CD4-positive, CD25-positive, alpha-beta regulatory T cell (primary cell): ENCODE results near the gene BRK1. TPM values are rescaled to one million over a fixed set of nuclear protein-coding genes. Genes with fewer than 3 reads are reported as not detected.
"Not testable (repeated sequence)": the region's sequence is repeated elsewhere in the genome, so short reads cannot be mapped to it uniquely, and the experiment has no call there.

ENCODE experiments used
- ATAC-seq, 2 donors: fragments of 150-1000 bp; cut with Tn5 transposase; one replicate each; pipeline ENCODE4 v1.10.0; 2021; ENCODE audit warnings: low read depth in 2 of 2, moderate number of reproducible peaks in 2 of 2, moderate library complexity in 1 of 2
- DNase-seq, 3 donors: peaks; one replicate each; pipeline versions ENCODE4 v3.0.0 to v3.0.0-alpha.2; 2012 to 2022; ENCODE audit warnings: mixed read lengths in 1 of 3
- H3K27ac ChIP-seq: one replicate; pipeline ENCODE4 v1.7.0; 2013; ENCODE audit warnings: mild to moderate bottlenecking, low read length; ENCODE audit not compliant: insufficient read depth, poor library complexity, severe bottlenecking
- H3K27me3 ChIP-seq: one replicate; pipeline ENCODE4 v1.7.0; 2013; ENCODE audit warnings: low read length; ENCODE audit not compliant: control insufficient read depth, insufficient read depth
- H3K36me3 ChIP-seq: one replicate; pipeline ENCODE4 v1.7.0; 2013; ENCODE audit warnings: mild to moderate bottlenecking, low read length, moderate library complexity; ENCODE audit not compliant: control insufficient read depth, insufficient read depth
- H3K4me1 ChIP-seq: 2 replicates; pipeline ENCODE4 v1.7.0; 2013; ENCODE audit warnings: mild to moderate bottlenecking, low read length; ENCODE audit not compliant: insufficient read depth, control insufficient read depth, poor library complexity, severe bottlenecking
- H3K4me3 ChIP-seq: one replicate; pipeline ENCODE4 v1.7.0; 2013; ENCODE audit warnings: low read depth, mild to moderate bottlenecking, low read length, moderate library complexity
- H3K9me3 ChIP-seq, 2 experiments: 1 replicate in 1 of 2; 2 replicates in 1 of 2; pipeline ENCODE4 v1.7.0; 2013; ENCODE audit warnings: low read length in 2 of 2, mild to moderate bottlenecking in 1 of 2, moderate library complexity in 1 of 2; ENCODE audit not compliant: control insufficient read depth in 2 of 2
- H3K27ac Mint-ChIP-seq, 3 donors: one replicate each; pipeline ENCODE4 v1.8.0; 2020 to 2022; ENCODE audit warnings: mild to moderate bottlenecking in 3 of 3, mixed read lengths in 3 of 3, moderate library complexity in 2 of 3
- H3K27me3 Mint-ChIP-seq: one replicate; pipeline ENCODE4 v1.8.0; 2022; ENCODE audit warnings: mild to moderate bottlenecking, mixed read lengths
- H3K36me3 Mint-ChIP-seq: one replicate; pipeline ENCODE4 v1.8.0; 2020; ENCODE audit warnings: mixed read lengths
- H3K4me1 Mint-ChIP-seq, 4 donors: one replicate each; pipeline ENCODE4 v1.8.0; 2020 to 2022; ENCODE audit warnings: mixed read lengths in 4 of 4, mild to moderate bottlenecking in 1 of 4
- H3K4me3 Mint-ChIP-seq, 4 donors: one replicate each; pipeline ENCODE4 v1.8.0; 2020 to 2022; ENCODE audit warnings: mild to moderate bottlenecking in 4 of 4, mixed read lengths in 4 of 4, moderate library complexity in 3 of 4
- H3K9me3 Mint-ChIP-seq, 7 donors: one replicate each; pipeline ENCODE4 v1.8.0; 2020 to 2022; ENCODE audit warnings: mixed read lengths in 7 of 7, mild to moderate bottlenecking in 3 of 7, moderate library complexity in 2 of 7
- polyA plus RNA-seq, 4 donors: library from polyadenylated mRNA; unstranded; fragments of 300-500 nt; fragmentation: Illumina TruSeq; gene quantifications; one replicate each; pipeline ENCODE4 v1.2.3, GENCODE V29; 2021
- total RNA-seq: library from RNA; stranded (reverse); gene quantifications from one replicate; pipeline ENCODE4 v1.2.3, GENCODE V29; 2022

Gene BRK1
- total and polyA plus RNA-seq, 5 donors from 2014 or later, result 61.9 to 275 (median 230) TPM

- not testable (repeated sequence) for DNase-seq, H3K27ac ChIP-seq, H3K4me3 ChIP-seq, H3K4me3 Mint-ChIP-seq, H3K27me3 ChIP-seq, H3K27me3 Mint-ChIP-seq, H3K9me3 ChIP-seq, ATAC-seq, H3K4me1 Mint-ChIP-seq, H3K4me1 ChIP-seq, H3K27ac Mint-ChIP-seq, H3K9me3 Mint-ChIP-seq
- H3K36me3 ChIP-seq, result peaks cover 22% of the 10 kb centered on the region
- H3K36me3 Mint-ChIP-seq, result peaks cover 39% of the 10 kb centered on the region
These were observed 24.1 kb upstream of the BRK1 start for GRCh38 chr3:10091387-10091786.

- DNase-seq (no peak), ATAC-seq (no peak)
- Mint-ChIP-seq H3K27ac (no peak overlapping the region), H3K4me1 (no peaks in the 10 kb centered on the region), H3K27me3 (no peaks in the 10 kb centered on the region), H3K9me3 (no peaks in the 10 kb centered on the region), H3K4me3 (no peak overlapping the region), H3K36me3 (peaks cover 30% of the 10 kb centered on the region)
- H3K4me3 ChIP-seq, result no peak overlapping the region
- H3K36me3 ChIP-seq, result peaks cover 19% of the 10 kb centered on the region
- H3K4me1 ChIP-seq, result no peaks in the 10 kb centered on the region
- no peaks in the 10 kb centered on the region for H3K27me3 ChIP-seq
- H3K27ac ChIP-seq, result no peak overlapping the region
- no peaks in the 10 kb centered on the region for H3K9me3 ChIP-seq
These were observed 21.8 kb upstream of the BRK1 start for GRCh38 chr3:10093678-10094077.

- Histone ChIP-seq H3K4me1 (no peaks in the 10 kb centered on the region), H3K9me3 (no peaks in the 10 kb centered on the region), H3K36me3 (peaks cover 3% of the 10 kb centered on the region), H3K27me3 (no peaks in the 10 kb centered on the region), H3K4me3 (no peak overlapping the region), H3K27ac (no peak overlapping the region)
- ATAC-seq (no peak), DNase-seq (no peak)
- H3K9me3 Mint-ChIP-seq, result no peaks in the 10 kb centered on the region
- H3K27me3 Mint-ChIP-seq, result no peaks in the 10 kb centered on the region
- no peak overlapping the region for H3K27ac Mint-ChIP-seq
- no peak overlapping the region for H3K4me3 Mint-ChIP-seq
- H3K36me3 Mint-ChIP-seq, result peaks cover 13% of the 10 kb centered on the region
- H3K4me1 Mint-ChIP-seq, result no peaks in the 10 kb centered on the region
These were observed 16.4 kb upstream of the BRK1 start for GRCh38 chr3:10099041-10099440.

- Histone ChIP-seq H3K4me1 (no peaks in the 10 kb centered on the region), H3K36me3 (no peaks in the 10 kb centered on the region), H3K9me3 (no peaks in the 10 kb centered on the region), H3K4me3 (no peak overlapping the region), H3K27ac (no peak overlapping the region), H3K27me3 (no peaks in the 10 kb centered on the region)
- Mint-ChIP-seq H3K27me3 (no peaks in the 10 kb centered on the region), H3K27ac (no peak overlapping the region), H3K4me1 (no peaks in the 10 kb centered on the region), H3K4me3 (no peak overlapping the region), H3K9me3 (no peaks in the 10 kb centered on the region), H3K36me3 (peaks cover under 1% of the 10 kb centered on the region)
- ATAC-seq (no peak), DNase-seq (no peak)
These were observed 8.6 kb upstream of the BRK1 start for GRCh38 chr3:10106919-10107318.

- DNase-seq (no peak), ATAC-seq (no peak)
- Mint-ChIP-seq H3K27me3 (no peaks in the 10 kb centered on the region), H3K27ac (peak within 1 kb of the TSS in 1 of 3 donors; percentile 93), H3K9me3 (no peaks in the 10 kb centered on the region), H3K36me3 (no peaks in the 10 kb centered on the region), H3K4me3 (peak within 1 kb of the TSS in 1 of 4 donors; percentile 58), H3K4me1 (no peaks in the 10 kb centered on the region)
- Histone ChIP-seq H3K4me1 (no peaks in the 10 kb centered on the region), H3K27me3 (no peaks in the 10 kb centered on the region), H3K9me3 (no peaks in the 10 kb centered on the region), H3K4me3 (no peak within 1 kb of the TSS), H3K27ac (no peak within 1 kb of the TSS), H3K36me3 (no peaks in the 10 kb centered on the region)
These were observed 7.4 kb upstream of the BRK1 start, which contains the start of gene FANCD2OS for GRCh38 chr3:10108091-10108490. TSS of gene FANCD2OS (minus strand) at chr3:10108255. CDS start at chr3:10104774, 3,481 bp downstream.

GRCh38 chr3:10116138-10116460 lies 624 bp downstream of the BRK1 start:
- Histone ChIP-seq H3K27ac (peak overlapping the region; percentile 85), H3K9me3 (no peaks in the 10 kb centered on the region), H3K4me1 (peaks cover 38% of the 10 kb centered on the region), H3K4me3 (peak overlapping the region; percentile 99), H3K36me3 (peaks cover 16% of the 10 kb centered on the region), H3K27me3 (no peaks in the 10 kb centered on the region)
- peaks cover 7% of the 10 kb centered on the region for H3K27me3 Mint-ChIP-seq
- DNase-seq (no peak), ATAC-seq (no peak)
- peak overlapping the region; percentile 99 for H3K27ac Mint-ChIP-seq
- H3K36me3 Mint-ChIP-seq, result peaks cover 10% of the 10 kb centered on the region
- H3K4me3 Mint-ChIP-seq, result peak overlapping the region; percentile 93 to 100 (median 98)
- peaks cover 0 to 1% (median 0%) of the 10 kb centered on the region in 7 donors for H3K9me3 Mint-ChIP-seq
- H3K4me1 Mint-ChIP-seq, result peaks cover 10 to 60% (median 25%) of the 10 kb centered on the region in 4 donors

- H3K27ac Mint-ChIP-seq, result peak overlapping the region in 1 of 3 donors; percentile 99
- peak overlapping the region; percentile 99 for H3K4me3 ChIP-seq
These were observed 1.5 kb downstream of the BRK1 start for GRCh38 chr3:10116928-10117327.

GRCh38 chr3:10119376-10119775 lies 3.9 kb downstream of the BRK1 start:
- Mint-ChIP-seq H3K27me3 (peaks cover 7% of the 10 kb centered on the region), H3K4me3 (peak overlapping the region in 3 of 4 donors; percentile 29 to 73 (median 33)), H3K9me3 (peaks cover 0 to 1% (median 0%) of the 10 kb centered on the region in 7 donors), H3K27ac (peak overlapping the region in 1 of 3 donors; percentile 54), H3K36me3 (peaks cover 14% of the 10 kb centered on the region), H3K4me1 (peaks cover 17 to 73% (median 35%) of the 10 kb centered on the region in 4 donors)
- no peak overlapping the region for H3K27ac ChIP-seq
- ATAC-seq (no peak), DNase-seq (no peak)
- H3K4me3 ChIP-seq, result no peak overlapping the region
- H3K27me3 ChIP-seq, result no peaks in the 10 kb centered on the region
- no peaks in the 10 kb centered on the region for H3K9me3 ChIP-seq
- H3K36me3 ChIP-seq, result peaks cover 27% of the 10 kb centered on the region
- peaks cover 38% of the 10 kb centered on the region for H3K4me1 ChIP-seq

More at GRCh38 chr3:10116928-10117327, 1.5 kb downstream of the BRK1 start:
- Mint-ChIP-seq H3K27me3 (peaks cover 7% of the 10 kb centered on the region), H3K4me1 (peaks cover 10 to 63% (median 27%) of the 10 kb centered on the region in 4 donors), H3K9me3 (peaks cover 0 to 1% (median 0%) of the 10 kb centered on the region in 7 donors), H3K36me3 (peaks cover 13% of the 10 kb centered on the region), H3K4me3 (peak overlapping the region; percentile 93 to 100 (median 98))
- Histone ChIP-seq H3K27ac (no peak overlapping the region), H3K4me1 (peaks cover 38% of the 10 kb centered on the region), H3K27me3 (no peaks in the 10 kb centered on the region), H3K36me3 (peaks cover 22% of the 10 kb centered on the region), H3K9me3 (no peaks in the 10 kb centered on the region)
- ATAC-seq, result no peak
- no peak for DNase-seq
